Activated CD8-positive, alpha-beta memory T cell treated with anti-CD3 and anti-CD28 coated beads for 1 hour (primary cell): Measurements from ENCODE around the gene NDUFS3.
"Not testable (repeated sequence)": the region's sequence is repeated elsewhere in the genome, so short reads cannot be mapped to it uniquely, and the experiment has no call there.

Experiments
- DNase-seq, 2 donors: peaks; one replicate each; pipeline ENCODE4 v3.0.0-alpha.2; 2020; ENCODE audit warnings: low read depth in 1 of 2; ENCODE audit errors: extremely low read depth in 1 of 2

The NDUFS3 gene

DNA sequence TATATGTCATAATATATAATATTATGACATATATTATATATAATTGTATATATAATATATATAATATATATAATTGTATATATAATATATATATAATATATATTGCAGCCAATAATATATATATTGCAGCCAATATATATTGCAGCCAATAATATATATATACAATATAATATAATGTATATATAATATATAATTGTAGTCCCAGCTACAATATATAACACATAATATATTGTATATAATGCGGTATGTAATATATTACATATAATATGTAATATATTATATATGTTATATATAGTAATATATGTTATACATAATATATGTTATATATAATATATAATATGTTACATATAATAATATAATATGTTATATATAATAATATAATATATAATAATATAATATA lies 20.2 kb upstream of the NDUFS3 start:
- no peak for DNase-seq

DNA sequence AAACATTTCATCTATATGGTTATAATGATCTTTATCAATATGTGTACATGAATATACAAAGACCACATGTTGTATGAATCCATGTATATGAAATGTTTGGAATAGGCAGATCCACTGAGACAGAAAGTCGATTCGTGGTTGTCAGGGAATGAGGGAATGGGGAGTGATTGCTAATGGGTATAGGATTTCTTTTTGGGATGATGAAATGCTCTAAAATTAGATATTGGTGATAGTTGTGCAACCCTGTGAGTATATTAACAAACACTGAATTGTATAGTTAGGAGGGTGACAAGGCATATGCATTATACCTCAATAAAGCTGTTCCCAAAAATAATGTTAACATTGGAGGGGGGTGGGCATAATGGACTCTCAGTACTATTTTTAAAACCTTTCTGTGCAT lies 18.4 kb upstream of the NDUFS3 start:
- DNase-seq, result no peak

DNA sequence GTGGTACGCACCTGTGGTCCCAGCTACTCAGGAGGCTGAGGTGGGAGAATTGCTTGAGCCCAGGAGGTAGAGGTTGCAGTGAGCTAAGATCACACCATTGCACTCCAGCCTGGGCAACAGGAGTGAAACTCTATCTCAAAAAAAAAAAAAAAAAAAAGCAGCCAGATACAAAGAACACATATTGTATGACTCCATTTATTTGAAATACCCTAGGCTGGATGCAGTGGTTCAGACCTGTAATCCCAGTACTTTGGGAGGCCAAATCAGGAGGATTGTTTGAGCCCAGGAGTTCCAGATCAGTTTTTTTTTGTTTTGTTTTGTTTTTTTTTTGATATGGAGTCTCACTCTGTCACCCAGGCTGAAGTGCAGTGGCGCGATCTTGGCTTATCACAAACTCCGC lies 16.5 kb upstream of the NDUFS3 start:
- not testable (repeated sequence) for DNase-seq

DNA sequence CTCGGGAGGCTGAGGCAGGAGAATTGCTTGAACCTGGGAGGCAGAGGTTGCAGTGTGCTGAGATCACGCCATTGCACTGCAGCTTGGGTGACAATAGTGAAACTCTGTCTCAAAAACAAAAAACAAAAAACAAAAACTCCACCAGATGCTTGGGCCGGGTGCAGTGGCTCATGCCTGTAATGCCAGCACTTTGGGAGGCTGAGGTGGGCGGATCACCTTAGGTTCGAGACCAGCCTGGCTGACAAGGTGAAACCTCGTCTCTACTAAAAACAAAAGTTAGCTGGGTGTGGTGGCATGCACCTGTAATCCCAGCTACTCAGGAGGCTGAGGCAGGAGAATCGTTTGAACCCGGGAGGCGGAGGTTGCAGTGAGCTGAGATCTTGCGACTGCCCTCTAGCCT lies 14.5 kb upstream of the NDUFS3 start:
- DNase-seq, result not testable (repeated sequence)

DNA sequence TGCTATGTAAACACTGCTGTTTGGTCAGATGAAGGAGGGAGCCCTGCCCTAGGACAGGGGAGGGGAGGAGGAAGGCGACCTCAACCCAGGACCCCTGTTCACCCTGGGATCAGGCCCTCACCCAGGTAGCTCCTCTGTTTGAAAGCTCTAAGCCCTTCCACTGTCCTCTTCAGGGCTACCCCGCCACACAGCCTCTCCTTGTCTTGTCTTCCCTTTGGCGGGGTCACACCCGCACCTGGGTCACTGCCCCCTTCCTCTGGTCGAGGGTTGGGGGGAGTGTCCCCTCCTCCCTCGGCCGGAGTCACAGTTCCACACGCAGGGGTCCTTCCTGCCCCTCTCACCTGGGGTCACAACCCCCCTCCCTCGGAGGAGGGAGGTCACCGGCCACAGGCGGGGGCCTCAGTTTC lies 13.9 kb upstream of the NDUFS3 start:
- DNase-seq, result no peak

DNA sequence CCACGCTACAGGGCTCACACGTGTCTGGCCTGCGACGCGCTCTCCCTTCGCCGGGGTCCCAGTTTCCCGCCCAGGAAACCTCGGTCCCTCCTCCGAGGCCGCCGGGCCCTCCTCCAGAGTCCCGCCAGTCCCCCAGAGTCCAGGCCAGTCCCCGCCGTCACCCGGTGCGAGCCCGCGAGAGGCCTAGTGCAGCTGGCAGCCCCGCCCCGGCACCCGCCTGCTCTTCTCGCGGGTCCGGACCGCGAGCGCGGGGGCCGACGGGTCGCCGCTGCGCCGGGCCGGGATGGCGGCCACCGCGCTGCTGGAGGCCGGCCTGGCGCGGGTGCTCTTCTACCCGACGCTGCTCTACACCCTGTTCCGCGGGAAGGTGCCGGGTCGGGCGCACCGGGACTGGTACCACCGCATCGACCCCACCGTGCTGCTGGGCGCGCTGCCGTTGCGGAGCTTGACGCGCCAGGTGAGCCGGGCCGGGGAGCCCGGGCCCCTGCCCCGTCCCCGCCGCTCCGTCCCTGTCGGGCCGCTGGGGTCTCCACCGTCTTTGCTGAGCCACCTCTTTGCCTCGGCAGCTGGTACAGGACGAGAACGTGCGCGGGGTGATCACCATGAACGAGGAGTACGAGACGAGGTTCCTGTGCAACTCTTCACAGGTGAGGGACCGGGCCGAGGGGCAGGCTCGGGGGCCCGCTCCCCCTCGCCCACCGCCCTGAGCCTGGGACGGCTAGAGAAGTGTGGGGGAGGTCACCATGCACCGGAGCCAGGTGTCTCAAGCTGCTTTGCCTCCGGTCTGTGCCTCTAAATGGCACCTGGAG lies 13.3 kb upstream of the NDUFS3 start, which contains the start of gene PTPMT1:
TSS of gene PTPMT1 (plus strand) at position 260 of the 809 bp plus-strand sequence. CDS start at position 284, 24 bp downstream.
- DNase-seq, result peak in 1 of 2 donors; percentile 54

DNA sequence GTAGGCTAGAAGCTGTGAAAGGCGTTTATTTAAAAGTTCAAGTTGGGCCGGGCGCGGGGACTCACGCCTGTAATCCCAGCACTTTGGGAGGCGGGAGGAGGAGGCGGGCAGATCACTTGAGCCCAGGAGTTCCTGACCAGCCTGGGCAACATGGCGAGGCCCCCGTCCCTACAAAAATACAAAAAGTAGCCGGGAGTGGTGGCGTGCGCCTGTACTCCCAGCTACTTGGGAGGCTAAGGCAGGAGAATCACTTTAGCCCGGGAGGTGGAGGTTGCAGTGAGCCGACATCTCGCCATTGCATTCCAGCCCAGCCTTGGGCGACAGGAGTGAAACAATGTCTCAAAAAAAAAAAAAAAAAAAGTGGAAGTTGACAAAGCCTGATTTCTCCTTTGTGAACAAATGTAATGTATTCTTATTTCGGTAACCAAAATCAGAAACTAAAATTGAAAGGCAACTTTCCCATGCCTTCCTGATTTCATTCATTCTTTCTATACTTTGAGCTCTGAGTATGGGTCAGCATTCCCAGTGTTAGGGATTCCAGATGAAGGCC lies 12.7 kb upstream of the NDUFS3 start:
- no peak for DNase-seq

DNA sequence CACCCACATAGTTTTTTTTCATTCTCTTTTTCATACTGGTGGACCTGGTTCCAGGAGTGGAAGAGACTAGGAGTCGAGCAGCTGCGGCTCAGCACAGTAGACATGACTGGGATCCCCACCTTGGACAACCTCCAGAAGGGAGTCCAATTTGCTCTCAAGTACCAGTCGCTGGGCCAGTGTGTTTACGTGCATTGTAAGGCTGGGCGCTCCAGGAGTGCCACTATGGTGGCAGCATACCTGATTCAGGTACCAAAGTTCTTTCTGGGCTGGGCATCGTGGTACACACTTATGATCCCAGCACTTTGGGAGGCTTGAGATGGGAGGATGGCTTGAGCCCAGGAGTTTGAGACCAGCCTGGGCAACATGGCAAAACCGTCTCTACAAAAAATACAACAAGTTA lies 9.2 kb upstream of the NDUFS3 start:
- no peak for DNase-seq

DNA sequence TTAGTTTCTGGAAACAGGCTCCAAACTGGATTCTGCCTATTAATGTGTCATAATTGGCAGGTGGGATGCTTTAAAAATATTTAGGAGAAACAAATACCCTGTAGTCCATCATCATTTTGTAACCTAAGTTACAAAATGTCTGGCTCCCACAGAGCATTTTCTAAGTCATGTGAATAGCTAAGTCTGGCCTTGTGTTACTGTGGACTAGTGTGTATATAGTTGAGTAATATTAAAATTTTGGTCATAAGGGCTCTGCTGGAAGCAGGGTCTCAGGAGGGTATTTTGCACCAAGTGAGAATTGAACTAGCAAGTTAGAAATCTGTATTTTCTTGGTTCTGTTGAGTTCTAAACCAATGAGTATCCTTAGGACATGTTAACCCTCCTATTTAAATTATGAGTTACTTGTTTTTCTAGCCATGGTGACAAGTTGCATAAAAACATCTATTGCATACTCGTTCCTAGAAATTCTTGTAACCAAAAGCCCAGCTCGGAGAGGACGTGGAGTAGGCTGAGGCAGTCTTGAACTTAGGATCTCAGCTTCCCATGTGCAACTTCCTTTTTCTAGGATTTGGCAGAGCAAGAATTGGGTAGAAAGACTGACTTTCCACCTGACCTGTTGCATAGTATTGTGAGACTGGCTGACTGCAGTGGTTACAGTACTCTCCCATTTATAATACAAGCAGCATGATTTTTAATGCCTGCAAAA lies 8.1 kb upstream of the NDUFS3 start:
- no peak for DNase-seq

DNA sequence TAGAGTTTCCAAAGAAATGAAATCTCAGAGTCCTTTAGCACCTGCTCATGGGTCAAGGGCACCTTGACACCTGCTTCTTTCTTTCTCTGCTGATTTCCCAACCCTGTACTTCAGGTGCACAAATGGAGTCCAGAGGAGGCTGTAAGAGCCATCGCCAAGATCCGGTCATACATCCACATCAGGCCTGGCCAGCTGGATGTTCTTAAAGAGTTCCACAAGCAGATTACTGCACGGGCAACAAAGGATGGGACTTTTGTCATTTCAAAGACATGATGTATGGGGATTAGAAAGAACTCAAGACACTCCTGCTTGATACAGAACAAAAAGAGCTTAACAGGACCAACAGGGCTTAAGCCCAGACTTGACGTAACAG lies 7.5 kb upstream of the NDUFS3 start:
- no peak for DNase-seq

DNA sequence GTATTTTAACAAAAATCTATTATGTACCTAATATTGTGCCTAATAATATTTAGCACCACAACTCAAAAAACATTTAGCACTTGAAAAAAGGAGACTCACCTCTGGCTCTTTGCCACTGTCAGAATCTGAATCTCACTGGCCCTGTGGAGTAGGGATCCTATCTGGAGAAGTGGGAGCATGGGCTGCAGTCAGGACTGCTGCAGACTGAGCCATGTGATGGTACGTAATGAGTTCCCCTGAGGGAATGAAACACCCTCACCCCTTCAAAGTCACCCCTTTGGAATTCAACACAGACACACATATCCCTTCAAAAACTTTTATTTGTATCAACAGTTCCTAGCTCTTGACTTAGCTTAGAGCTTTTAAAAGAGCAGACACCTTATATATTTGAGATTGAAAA lies 7.0 kb upstream of the NDUFS3 start:
- no peak for DNase-seq

DNA sequence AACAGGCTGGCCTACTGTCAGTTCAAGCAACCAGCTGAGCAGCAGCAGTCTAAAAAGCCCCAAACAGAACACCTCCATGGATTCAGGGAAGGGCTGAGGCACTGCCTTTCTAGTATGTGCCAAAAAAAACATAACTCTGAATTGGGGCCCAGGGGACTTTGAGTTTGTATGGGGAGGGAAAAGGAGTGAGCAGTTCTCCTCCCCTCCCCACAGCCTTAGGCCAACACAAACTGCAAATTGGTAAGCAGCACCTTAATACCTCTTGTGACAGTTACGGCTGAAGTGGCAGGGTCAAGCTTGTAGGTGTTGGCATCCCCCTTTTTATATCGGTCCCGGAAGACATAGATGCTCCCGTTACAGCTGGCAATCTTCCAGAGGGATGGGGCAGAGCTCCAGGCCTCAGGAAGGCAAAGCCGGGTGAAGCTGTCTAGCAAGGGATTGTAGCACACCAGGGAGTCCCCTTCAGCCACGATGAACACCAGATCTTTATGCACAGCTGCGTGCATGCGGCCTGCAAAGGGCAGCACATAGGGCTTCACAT lies 6.1 kb upstream of the NDUFS3 start:
- no peak for DNase-seq

DNA sequence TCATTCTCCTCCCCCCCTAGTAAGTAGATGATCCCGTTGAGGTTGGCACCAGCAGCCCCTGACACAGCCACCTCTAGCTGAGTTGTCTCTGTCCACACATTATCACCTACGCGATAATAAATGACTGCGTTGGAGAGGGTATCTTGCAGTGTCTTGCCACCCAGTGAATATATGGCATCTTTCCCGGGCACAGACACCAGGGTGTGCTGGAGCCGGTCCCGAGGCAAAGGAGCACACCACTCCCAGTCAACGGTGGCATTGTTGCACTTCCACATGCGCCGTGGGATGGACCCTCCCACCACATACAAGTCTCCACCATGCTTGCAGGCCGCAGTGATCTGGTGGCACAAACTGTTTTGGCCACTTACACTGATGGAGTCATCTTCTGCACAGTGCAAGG lies 5.6 kb upstream of the NDUFS3 start:
- no peak for DNase-seq

DNA sequence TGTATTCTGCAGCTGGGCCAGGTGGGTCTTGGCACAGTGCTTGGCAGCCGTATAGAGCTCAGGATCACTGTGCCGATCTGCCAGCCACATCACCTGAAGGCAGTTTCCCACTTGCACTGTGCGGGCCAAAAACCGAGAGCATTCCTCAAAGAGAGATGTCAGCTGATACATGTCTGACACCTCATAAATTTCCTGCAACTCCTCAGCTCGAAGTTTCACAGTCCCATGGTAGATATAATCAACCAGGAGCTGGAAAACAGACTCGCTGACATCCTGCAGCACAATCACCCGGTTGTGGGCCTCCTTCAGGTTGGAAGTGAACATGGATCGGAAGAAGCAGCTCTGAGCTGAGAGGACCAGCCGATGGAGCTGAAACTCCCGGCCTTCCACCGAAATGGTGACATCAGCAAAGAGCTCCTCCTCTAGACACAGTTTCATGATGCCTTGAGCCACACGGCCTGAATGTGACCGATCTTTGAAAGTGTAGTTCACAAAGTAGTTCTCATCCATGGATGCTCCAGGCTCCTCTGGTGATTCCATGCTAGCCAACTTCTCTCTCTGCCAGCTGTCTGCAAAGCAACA lies 1.3 kb upstream of the NDUFS3 start:
- DNase-seq, result no peak

DNA sequence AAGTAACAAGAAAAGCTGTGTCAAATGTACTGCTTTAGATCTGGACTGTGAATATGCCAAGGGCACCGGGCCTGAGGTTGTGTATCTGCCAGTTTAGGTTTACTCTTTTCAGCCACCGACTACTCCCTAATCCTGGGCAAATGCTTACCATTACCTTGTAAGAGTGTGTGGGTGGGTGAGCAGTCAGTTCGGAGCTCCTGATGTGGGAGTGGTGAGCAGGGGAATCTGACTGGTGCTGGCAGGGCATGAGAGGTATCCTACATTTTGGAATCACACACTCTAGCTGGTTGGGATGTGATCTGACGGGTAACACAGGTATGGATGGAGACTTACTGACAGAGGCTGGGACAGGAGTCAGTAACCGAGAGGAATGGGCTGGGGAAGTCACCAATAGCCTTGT lies 5.0 kb downstream of the NDUFS3 start:
- DNase-seq, result no peak

DNA sequence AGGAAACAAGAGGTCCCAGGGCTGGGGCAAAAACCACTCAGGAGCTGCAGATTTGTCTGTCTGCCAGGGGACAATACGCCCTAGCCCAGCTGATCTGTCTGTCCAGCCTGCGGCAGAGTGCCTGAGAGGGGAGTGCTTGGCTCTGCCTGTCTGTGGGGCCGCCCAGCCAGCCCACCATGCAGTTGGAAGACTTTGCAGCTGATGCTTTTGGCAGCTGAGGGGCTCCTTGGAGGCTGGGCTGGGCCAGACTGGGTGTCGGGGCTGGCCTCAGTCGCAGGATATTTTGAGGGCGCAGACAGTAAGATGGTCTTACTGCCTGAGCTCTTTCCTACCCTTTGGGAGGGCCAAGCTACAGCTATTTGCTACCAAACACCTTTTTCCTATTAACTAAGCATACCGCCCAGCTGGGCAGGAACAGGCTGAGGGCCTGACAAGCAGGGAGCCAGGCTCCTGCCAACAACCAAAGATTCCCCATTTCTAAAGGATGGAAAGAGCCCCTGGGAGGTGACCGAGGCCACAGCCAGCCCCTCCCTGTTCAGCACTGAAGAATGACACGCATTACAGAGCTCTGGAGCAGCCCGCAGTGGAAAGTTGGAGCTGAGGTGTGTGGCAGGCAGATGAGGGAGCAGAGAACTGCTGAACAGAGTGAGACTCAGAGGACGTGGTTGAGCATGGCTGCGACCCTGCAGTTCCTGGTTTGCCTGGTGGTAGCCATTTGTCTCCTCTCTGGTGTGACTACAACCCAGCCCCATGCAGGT lies 7.4 kb downstream of the NDUFS3 start, which contains the start of gene FAM180B:
TSS of gene FAM180B (plus strand) at position 581 of the 758 bp plus-strand sequence. CDS start at position 672, 91 bp downstream.
- DNase-seq, result no peak

DNA sequence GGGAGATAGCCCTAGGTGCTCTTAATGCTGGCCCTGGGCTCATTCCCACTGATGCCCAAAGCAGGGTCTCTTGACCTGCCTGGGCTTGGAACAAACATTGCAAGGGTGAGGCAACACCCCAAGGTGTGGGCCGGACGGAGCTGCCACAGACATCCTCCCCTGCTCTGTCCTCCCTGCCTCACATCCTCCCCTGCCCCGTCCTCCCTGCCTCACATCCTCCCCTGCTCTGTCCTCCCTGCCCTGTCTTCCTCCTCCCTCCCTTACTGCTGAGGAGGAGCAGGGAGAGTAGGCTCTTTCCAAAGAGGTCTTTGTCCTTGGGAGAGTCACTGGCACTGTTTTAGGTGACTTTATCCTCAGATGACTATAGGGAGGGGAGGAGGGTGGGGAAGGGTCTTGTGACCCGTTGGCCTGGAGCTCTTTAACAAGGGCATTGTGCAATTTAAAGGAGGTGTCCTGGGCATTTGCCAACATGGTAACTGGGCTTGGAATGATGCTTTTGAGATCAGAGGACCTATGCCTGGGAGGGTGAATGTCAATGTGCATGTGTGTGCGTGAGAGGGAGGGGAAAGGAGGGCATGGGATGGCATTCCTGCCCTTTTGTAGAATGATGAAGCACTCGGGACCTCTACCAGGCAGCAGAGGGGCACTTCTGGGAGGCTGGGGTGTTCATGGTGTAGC lies 8.3 kb downstream of the NDUFS3 start:
- DNase-seq, result no peak

DNA sequence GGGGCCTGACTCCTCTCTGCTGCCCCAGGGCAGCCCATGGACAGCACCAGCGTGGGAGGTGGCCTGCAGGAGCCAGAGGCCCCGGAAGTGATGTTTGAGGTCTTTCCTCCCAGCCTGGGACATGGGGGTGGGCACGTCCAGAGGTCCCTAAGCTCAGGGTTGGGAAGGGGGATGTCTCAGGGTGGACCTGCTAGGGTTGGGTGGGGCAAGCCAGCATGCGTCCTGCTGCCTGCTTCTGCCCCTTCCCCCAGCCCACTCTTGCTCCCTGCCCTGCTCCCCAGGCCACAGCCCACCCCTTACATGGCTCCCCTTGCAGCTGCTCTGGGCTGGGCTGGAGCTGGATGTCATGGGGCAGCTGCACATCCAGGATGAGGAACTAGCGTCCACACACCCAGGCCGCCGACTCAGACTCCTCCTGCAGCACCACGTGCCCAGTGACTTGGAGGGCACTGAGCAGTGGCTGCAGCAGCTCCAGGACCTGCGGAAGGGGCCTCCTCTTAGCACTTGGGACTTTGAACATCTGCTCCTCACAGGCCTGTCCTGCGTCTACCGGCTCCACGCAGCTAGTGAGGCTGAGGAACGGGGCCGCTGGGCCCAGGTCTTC lies 9.0 kb downstream of the NDUFS3 start:
- no peak for DNase-seq

DNA sequence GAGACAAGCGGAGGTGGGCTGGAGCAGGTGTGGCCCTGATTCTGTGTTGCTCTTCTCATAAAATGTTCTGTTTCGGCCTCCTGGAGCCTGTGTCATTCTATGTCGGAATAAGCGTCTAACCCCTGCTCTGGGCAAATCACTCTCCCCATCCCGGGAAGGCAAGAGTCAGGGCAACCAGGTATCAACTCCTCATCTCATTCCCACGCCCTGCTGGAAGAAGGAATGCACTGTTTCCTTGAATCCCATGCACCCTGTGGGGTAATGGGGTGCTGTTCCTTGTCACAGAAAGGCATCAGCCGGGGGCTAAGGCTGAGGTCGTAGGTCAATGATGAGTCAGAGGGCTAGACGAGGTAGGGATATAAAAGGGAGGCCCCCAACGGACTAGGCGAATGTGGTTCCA lies 10.2 kb downstream of the NDUFS3 start:
- no peak for DNase-seq

DNA sequence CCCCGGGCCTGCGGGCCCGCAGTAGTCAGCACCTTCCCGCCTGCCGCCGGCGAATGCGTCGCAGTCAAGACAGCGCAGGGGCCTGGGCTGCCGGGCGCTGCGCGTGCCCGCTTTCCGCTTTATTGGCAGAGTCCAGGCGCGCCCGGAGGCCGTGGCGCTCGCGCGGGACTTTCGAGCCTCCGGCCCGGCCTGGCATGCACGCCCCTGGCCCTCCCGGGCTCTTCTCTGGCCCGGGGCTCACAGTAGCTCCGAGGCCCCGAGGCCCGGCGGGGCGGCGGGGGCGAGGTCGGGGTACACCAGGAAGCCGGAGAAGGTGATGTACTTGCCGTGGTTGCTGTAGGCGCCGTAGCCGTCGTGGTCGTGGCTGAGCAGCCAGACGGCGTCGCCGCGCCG lies 10.7 kb downstream of the NDUFS3 start:
- DNase-seq, result no peak
